Measurements from ENCODE around the gene DDX18. TPM values are rescaled to one million over a fixed set of nuclear protein-coding genes. Genes with fewer than 3 reads are reported as not detected.

Gene DDX18
- total and polyA plus RNA-seq, 2 donors (not counting 1 experiment from before 2014, with no cell fraction given) = 37.2 to 44.9 TPM

- Histone ChIP-seq H3K4me3 (replicated peaks in 1 of 4; ENCODE audit: control extremely low read depth in 1 of 4, insufficient read depth in 1 of 4, low read depth in 3 of 4, low read length in 4 of 4) (no peak overlapping the region), H3K4me2 (ENCODE audit: extremely low read depth, insufficient read depth, low read length) (no peak overlapping the region), H3K36me3 (ENCODE audit: control insufficient read depth, insufficient read depth, low read length) (peaks cover 14% of the 10 kb centered on the region), H3K27me3 (ENCODE audit: control insufficient read depth, insufficient read depth, low read length) (no peaks in the 10 kb centered on the region), H3K79me2 (ENCODE audit: control insufficient read depth, insufficient read depth, low read length) (no peaks in the 10 kb centered on the region), H3K4me1 (ENCODE audit: control insufficient read depth, extremely low read depth, insufficient read depth, low read length) (no peaks in the 10 kb centered on the region), H2AFZ (ENCODE audit: low read length) (no peak overlapping the region), H4K20me1 (ENCODE audit: control insufficient read depth, extremely low read depth, insufficient read depth, low read length) (peaks cover 1% of the 10 kb centered on the region), H3K27ac (ENCODE audit: insufficient read depth, low read length) (no peak overlapping the region), H3K9me3 (ENCODE audit: control insufficient read depth, insufficient read depth, low read depth, low read length) (no peaks in the 10 kb centered on the region), H3K9ac (ENCODE audit: insufficient read depth, low read length) (no peak overlapping the region)
- TF ChIP-seq EZH2 (IDR thresholded peaks at IDR 0.05; ENCODE audit: low read length, missing control alignments) (no peak), CTCF (conservative IDR thresholded peaks at IDR 0.05 in 1 of 2, IDR thresholded peaks at IDR 0.05 in 1 of 2; ENCODE audit: low read depth in 1 of 2, low read length in 2 of 2) (no peak)
- DNase-seq (ENCODE audit: low read depth in 2 of 2) = no peak
Observed at GRCh38 chr2:117828870-117829269, 14.4 kb downstream of the DDX18 start.

GRCh38 chr2:117832332-117832731 lies 17.8 kb downstream of the DDX18 start:
- Histone ChIP-seq H4K20me1 (ENCODE audit: control insufficient read depth, extremely low read depth, insufficient read depth, low read length) (no peaks in the 10 kb centered on the region), H3K27me3 (ENCODE audit: control insufficient read depth, insufficient read depth, low read length) (no peaks in the 10 kb centered on the region), H3K9me3 (ENCODE audit: control insufficient read depth, insufficient read depth, low read depth, low read length) (no peaks in the 10 kb centered on the region), H2AFZ (ENCODE audit: low read length) (no peak overlapping the region), H3K27ac (ENCODE audit: insufficient read depth, low read length) (no peak overlapping the region), H3K9ac (ENCODE audit: insufficient read depth, low read length) (no peak overlapping the region), H3K36me3 (ENCODE audit: control insufficient read depth, insufficient read depth, low read length) (no peaks in the 10 kb centered on the region), H3K4me2 (ENCODE audit: extremely low read depth, insufficient read depth, low read length) (no peak overlapping the region), H3K79me2 (ENCODE audit: control insufficient read depth, insufficient read depth, low read length) (no peaks in the 10 kb centered on the region), H3K4me1 (ENCODE audit: control insufficient read depth, extremely low read depth, insufficient read depth, low read length) (no peaks in the 10 kb centered on the region), H3K4me3 (replicated peaks in 1 of 4; ENCODE audit: control extremely low read depth in 1 of 4, insufficient read depth in 1 of 4, low read depth in 3 of 4, low read length in 4 of 4) (no peak overlapping the region)
- no peak for TF ChIP-seq CTCF (conservative IDR thresholded peaks at IDR 0.05 in 1 of 2, IDR thresholded peaks at IDR 0.05 in 1 of 2; ENCODE audit: low read depth in 1 of 2, low read length in 2 of 2)
- DNase-seq (ENCODE audit: low read depth in 2 of 2) = peak in 1 of 2 donors; percentile 9

- peak; percentile 34 to 36 for DNase-seq (ENCODE audit: low read depth in 2 of 2)
- H3K4me1 ChIP-seq (ENCODE audit: control insufficient read depth, extremely low read depth, insufficient read depth, low read length) = no peaks in the 10 kb centered on the region
- H2AFZ ChIP-seq (ENCODE audit: low read length) = no peak overlapping the region
- H3K9me3 ChIP-seq (ENCODE audit: control insufficient read depth, insufficient read depth, low read depth, low read length) = no peaks in the 10 kb centered on the region
- TF ChIP-seq CTCF (conservative IDR thresholded peaks at IDR 0.05 in 1 of 2, IDR thresholded peaks at IDR 0.05 in 1 of 2; ENCODE audit: low read depth in 1 of 2, low read length in 2 of 2) = no peak
- TF ChIP-seq EZH2 (IDR thresholded peaks at IDR 0.05; ENCODE audit: low read length, missing control alignments) = no peak
- no peaks in the 10 kb centered on the region for H4K20me1 ChIP-seq (ENCODE audit: control insufficient read depth, extremely low read depth, insufficient read depth, low read length)
- no peak overlapping the region for H3K27ac ChIP-seq (ENCODE audit: insufficient read depth, low read length)
- no peak overlapping the region for H3K4me3 ChIP-seq (replicated peaks in 1 of 4; ENCODE audit: control extremely low read depth in 1 of 4, insufficient read depth in 1 of 4, low read depth in 3 of 4, low read length in 4 of 4)
- no peak overlapping the region for H3K9ac ChIP-seq (ENCODE audit: insufficient read depth, low read length)
- H3K36me3 ChIP-seq (ENCODE audit: control insufficient read depth, insufficient read depth, low read length) = no peaks in the 10 kb centered on the region
- no peaks in the 10 kb centered on the region for H3K79me2 ChIP-seq (ENCODE audit: control insufficient read depth, insufficient read depth, low read length)
- H3K27me3 ChIP-seq (ENCODE audit: control insufficient read depth, insufficient read depth, low read length) = no peaks in the 10 kb centered on the region
- no peak overlapping the region for H3K4me2 ChIP-seq (ENCODE audit: extremely low read depth, insufficient read depth, low read length)
Observed at GRCh38 chr2:117832905-117833613, 18.6 kb downstream of the DDX18 start.

Data from fibroblast of lung (primary cell).